Measurements from ENCODE around the gene IRAK2. TPM values are rescaled to one million over a fixed set of nuclear protein-coding genes. Genes with fewer than 3 reads are reported as not detected.
"Not testable (repeated sequence)": the region's sequence is repeated elsewhere in the genome, so short reads cannot be mapped to it uniquely, and the experiment has no call there.

The IRAK2 gene
- total RNA-seq, 4 donors from 2014 or later = 6.1 to 23.8 (median 7.6) TPM

GRCh38 chr3:10268116-10268515 lies 103.4 kb downstream of the IRAK2 start:
- TF ChIP-seq CTCF (IDR thresholded peaks at IDR 0.05) = no peak
- ATAC-seq (ENCODE audit: low FRiP score) = no peak

GRCh38 chr3:10268930-10269329 lies 104.2 kb downstream of the IRAK2 start:
- DNase-seq (ENCODE audit: low spot score) (no peak), ATAC-seq (ENCODE audit: low FRiP score) (no peak)
- no peak for TF ChIP-seq CTCF (IDR thresholded peaks at IDR 0.05)

More at GRCh38 chr3:10268116-10268515, 103.4 kb downstream of the IRAK2 start:
- DNase-seq (ENCODE audit: low spot score) = no peak

- DNase-seq (ENCODE audit: low spot score) (no peak), ATAC-seq (ENCODE audit: low FRiP score) (no peak)
- no peak for TF ChIP-seq CTCF (IDR thresholded peaks at IDR 0.05)
These were observed 104.7 kb downstream of the IRAK2 start for GRCh38 chr3:10269443-10269842.

- not testable (repeated sequence) for DNase-seq (ENCODE audit: low spot score); ATAC-seq (ENCODE audit: low FRiP score)
These were observed 107.8 kb downstream of the IRAK2 start for GRCh38 chr3:10272476-10272875.

GRCh38 chr3:10272977-10273376 lies 108.3 kb downstream of the IRAK2 start:
- TF ChIP-seq CTCF (IDR thresholded peaks at IDR 0.05) = no peak
- no peak for ATAC-seq (ENCODE audit: low FRiP score)
- DNase-seq (ENCODE audit: low spot score) = no peak

GRCh38 chr3:10273702-10274305 lies 109.1 kb downstream of the IRAK2 start:
- DNase-seq (ENCODE audit: low spot score) (no peak), ATAC-seq (ENCODE audit: low FRiP score) (no peak)
- no peak for TF ChIP-seq CTCF (IDR thresholded peaks at IDR 0.05)

- DNase-seq (ENCODE audit: low spot score) = no peak
- ATAC-seq (ENCODE audit: low FRiP score) = no peak
- TF ChIP-seq CTCF (IDR thresholded peaks at IDR 0.05) = no peak
These were observed 109.9 kb downstream of the IRAK2 start for GRCh38 chr3:10274601-10275000.

Data from omental fat pad (tissue), 4 donors.